ENCODE measurements around the gene P2RY11. TPM values are rescaled to one million over a fixed set of nuclear protein-coding genes. Genes with fewer than 3 reads are reported as not detected.

P2RY11 gene
- total RNA-seq, 1 experiment from 2014 or later, result 5.5 TPM

DNA sequence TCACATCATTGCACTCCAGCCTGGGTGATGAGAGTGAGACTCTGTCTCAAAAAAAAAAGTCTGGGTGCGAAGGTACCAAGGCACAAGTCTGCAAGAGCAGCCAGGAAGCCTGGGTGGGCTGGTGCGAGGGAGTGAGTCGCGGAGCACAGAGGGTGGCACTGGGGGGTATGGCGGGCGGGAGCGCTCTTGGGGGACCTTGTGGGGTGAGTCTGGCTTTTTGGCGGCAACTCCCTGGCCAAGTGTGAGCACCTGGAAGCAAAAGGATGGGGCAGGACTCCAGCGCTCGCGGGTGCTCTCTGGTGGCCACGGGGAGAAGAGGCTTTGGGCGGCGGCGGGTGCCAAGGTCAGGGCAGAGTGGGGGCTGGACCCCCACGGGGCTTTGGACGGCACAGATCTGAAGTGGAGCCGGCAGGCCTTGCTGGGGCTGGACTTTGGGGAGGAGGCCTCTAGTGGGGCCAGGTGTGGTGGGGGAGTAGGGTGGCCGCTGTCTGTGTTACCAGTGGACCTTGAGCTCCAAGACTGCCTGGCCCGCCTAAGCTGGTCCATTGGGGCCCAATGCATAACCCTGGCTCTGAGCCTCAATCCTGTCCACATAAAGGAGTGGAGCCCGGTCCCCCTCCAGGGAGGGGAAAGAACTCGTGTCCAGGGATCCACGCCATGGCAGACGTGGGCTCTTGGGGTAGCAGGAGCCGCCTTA, 1.6 kb downstream of the P2RY11 start:
- peak; percentile 53 for DNase-seq (ENCODE audit: low spot score)

DNA sequence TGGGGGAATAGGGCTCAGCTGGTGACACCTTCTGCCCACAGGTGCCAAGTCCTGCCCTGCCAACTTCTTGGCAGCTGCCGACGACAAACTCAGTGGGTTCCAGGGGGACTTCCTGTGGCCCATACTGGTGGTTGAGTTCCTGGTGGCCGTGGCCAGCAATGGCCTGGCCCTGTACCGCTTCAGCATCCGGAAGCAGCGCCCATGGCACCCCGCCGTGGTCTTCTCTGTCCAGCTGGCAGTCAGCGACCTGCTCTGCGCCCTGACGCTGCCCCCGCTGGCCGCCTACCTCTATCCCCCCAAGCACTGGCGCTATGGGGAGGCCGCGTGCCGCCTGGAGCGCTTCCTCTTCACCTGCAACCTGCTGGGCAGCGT, 2.1 kb downstream of the P2RY11 start:
- no peak for DNase-seq (ENCODE audit: low spot score)

DNA sequence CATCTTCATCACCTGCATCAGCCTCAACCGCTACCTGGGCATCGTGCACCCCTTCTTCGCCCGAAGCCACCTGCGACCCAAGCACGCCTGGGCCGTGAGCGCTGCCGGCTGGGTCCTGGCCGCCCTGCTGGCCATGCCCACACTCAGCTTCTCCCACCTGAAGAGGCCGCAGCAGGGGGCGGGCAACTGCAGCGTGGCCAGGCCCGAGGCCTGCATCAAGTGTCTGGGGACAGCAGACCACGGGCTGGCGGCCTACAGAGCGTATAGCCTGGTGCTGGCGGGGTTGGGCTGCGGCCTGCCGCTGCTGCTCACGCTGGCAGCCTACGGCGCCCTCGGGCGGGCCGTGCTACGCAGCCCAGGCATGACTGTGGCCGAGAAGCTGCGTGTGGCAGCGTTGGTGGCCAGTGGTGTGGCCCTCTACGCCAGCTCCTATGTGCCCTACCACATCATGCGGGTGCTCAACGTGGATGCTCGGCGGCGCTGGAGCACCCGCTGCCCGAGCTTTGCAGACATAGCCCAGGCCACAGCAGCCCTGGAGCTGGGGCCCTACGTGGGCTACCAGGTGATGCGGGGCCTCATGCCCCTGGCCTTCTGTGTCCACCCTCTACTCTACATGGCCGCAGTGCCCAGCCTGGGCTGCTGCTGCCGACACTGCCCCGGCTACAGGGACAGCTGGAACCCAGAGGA, 2.6 kb downstream of the P2RY11 start:
- no peak for DNase-seq (ENCODE audit: low spot score)

DNA sequence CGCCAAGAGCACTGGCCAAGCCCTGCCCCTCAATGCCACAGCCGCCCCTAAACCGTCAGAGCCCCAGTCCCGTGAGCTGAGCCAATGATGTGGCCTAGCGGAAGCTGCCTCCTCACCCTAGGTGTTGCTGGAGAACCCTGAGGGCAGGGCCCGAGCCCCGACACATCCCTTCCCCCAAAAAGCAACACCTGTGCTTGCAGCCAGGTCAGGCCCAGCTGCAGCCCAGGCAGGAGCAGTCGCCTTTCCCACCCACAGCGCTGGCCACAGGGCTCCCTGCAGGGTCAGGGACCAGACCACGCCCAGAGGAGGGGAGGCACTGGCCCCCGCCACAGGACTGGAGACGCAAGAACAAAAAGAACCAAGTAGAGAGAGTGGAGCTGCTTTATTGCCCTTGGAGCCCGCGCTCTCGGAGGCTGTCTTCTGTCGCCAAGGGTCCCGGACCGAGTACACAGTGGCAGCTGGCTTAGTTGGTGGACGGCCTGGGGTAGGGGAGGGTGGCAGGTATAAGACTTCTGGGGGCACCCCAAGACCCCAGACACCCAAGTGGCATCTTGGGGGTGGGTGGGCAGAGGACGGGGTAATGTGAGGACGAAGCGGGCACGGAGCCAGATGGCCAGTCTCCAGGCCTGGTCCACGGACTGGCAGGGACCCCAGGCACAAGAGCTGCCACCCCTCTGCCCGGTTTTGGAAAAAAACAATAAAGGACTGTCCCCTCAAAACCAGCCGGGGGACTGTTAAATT, 3.3 kb downstream of the P2RY11 start:
- DNase-seq (ENCODE audit: low spot score), result no peak

DNA sequence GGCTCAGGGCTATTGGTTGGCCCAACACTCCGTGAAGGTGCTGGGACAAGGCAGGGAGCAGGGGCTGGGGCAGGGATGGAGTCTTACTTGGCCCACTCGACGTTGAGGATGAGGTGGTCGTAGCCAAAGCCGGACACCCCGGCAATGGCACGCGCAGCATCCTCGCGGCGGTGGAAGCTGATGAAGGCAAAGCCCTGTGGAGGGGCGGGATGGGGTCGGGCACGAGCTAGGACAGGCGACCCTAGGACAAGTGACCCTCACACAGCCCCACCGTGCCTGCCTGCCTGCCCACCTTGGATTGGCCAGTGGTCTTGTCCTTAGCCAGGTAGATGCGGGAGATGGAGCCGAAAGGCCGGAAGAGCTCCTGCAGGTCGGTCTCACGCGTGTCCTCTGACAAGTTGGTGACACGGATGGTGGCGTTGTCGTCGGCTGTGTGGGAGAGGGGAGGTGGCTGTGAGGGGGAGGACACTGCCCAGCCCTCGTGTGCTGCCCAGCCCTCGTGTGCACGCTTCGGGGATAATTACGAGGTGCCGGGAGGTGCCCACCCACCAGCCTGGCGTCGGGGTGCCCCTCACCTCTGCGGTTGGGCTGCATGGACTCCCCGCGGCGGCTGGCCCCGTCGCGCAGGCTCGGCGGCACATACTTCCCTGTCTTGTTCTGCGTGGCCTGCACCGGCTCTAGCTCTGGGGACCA, 4.0 kb downstream of the P2RY11 start:
- DNase-seq (ENCODE audit: low spot score), result no peak

DNA sequence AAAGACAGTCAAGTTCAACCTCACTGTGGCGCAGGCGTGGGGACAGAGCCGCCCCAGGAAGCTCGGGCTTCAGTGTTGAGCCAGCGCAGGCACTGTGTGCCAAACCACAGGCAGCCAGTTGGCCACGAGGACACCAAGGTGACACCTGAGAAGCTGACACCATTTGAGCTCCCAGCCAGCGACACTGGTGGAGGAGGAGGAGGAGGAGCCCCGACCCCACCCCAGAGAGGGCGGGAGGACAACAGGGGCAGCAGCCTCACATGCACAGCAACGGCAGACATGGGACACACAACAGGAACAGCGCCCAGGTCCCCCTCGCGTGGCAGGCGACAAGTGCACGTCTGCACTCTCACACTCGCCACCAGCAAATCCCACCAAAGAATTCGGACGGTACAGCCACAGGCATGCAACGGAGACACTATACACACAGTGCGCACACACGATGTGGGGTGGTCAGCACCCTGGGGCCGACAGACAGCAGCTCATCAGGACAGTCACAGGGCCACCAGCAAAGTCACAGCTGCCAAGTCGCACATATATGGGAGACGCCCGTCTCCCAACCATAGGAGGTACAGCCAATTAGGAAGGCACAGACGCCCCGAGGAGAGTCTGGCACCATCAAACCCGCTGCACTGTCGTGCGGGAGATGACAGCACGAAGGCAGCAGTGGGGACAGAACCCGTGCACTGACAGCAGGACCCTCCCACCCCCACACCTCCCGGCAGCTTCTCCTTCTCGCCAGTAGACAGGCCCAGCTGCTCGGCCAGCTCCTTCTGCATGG, 4.8 kb downstream of the P2RY11 start:
- DNase-seq (ENCODE audit: low spot score), result no peak

DNA sequence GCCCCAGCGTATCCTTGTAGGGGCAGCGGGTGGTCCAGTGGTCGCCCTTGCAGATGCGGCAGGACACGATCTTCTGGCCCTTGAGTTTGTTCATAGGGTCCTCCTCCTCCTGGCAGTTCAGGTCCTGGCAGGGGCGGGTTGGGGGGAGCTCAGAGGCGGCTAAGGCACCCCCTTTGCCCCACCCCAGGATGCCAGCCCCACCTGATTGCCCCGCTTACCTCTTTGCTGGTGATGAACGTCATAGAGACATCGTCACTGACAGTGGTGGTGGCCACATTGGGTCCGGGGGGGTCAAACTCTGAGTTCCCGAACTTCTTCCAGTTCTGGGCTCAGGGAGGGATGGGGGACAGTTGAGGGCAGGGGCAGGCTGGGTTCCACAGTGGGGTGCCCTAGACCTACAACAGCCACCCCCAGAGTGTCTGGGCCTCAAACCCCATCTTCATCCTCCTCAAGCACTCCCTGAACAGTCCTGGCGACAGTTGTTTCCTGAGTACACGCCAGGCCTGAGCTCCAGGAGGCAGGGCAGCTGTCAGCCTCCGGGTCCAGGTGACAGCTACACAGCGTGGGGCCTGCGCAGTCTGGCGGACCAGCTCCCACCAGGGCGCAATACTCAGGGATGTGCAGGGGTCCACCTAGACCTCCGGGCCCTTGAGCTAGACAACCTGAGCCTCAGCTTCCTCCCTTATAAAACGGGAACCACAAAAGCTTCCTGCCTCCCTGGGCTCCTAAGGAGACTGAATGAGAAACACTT, 5.5 kb downstream of the P2RY11 start:
- DNase-seq (ENCODE audit: low spot score), result no peak

DNA sequence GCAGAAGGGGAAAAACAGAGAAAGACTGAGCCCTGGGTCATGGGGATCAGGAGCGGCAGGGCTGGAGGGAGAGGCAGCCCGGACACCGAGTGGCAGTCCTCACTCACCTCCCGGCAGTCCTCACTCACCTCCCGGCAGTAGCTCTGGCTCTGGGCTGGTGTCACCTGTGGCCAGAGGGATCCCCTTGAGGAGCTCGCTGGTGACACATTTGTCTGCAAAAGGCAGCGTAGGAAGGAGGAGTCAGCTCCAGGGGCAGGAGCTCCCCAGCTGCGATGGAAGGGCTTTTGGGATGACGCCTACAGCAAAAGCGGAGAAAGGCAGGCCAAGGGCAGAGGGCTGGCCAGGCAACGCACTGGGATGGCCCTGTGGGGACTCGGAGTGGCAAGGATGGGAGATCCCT, 7.5 kb downstream of the P2RY11 start:
- DNase-seq (ENCODE audit: low spot score), result no peak

DNA sequence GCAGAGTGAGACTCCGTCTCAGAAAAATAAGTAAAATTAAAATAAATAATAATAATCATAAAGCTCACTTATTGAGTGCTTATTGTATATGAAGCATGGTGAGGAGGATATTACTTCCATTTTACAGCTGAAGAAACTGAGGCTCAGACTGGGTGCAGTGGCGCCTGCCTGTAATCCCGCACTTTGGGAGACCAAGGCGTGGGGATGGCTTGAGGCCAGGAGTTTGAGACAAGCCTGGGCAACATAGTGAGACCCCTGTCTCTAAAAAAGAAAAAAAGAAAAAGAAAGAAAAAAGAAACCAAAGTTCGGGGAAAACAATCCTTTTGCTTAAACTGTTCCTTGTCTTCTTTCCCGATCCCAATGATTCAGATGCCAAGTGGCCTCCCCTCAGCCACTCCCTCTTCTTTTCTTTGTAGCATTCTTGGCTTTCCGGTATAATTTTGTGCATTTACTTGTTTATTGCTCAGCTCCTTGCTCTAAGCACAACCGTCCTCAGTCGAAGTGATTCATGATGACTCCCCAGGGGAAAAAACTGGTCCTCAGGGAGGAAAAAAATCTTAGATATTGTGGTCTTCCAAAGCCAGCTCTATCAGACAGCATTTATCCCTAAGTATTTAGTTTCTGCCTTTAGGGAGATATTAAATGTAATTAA, 9.2 kb downstream of the P2RY11 start:
- no peak for DNase-seq (ENCODE audit: low spot score)

DNA sequence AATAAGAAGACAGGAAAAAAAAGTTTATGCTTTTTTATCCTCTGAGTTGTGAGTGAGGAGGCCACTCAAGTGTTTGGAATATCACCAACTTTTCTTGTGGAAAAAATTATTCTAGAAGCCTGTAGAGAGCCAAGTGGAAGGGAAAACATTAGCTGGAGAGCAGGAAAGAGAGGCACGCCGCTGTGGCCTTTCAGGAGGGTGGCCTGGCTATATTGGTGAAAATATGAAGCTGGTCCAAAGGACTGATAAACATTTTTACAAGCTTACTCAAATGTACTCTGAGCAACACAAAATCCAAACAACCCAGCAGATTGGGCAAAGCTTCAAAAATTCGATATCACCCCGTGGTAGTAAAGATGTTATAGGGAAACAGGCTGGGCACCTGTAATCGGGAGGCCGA, 10.6 kb downstream of the P2RY11 start:
- DNase-seq (ENCODE audit: low spot score), result no peak

DNA sequence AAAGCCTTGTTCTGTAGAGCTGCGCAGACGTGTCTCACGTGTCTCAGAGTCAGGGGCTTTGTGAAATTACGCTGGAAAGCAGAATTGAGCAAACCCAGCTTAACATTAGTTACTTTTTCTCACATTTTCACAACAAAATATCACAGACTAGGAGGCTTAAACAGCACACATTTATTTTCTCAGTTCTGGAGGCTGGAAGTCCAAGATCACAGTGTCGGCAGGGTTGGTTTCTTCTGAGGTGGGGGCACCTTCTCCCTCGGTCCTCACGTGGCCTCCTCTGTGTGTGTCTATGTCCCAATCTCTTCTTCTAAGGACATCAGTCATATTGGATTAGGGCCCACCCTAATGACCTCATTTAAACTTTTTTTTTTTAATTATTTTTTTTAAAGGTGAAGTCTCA, 12.9 kb downstream of the P2RY11 start:
- DNase-seq (ENCODE audit: low spot score), result no peak

DNA sequence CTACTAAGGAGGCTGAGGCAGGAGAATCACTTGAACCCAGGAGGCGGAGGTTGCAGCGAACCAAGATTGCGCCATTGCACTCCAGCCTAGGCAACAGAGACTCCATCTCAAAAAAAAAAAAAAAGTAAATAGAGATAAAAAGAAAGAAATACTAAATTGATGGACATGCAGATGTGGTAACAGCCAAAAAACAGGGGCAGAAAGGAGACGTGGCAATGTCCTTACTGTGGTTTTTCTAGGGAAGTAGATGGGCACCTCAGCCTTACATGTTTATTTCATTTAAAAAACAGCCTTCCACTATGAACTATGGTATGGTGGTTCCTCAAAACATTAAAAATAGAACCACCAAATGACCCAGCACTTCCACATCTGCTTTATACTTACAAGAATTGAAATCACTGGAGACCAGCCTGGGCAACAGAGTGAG, 14.7 kb downstream of the P2RY11 start:
- DNase-seq (ENCODE audit: low spot score), result no peak

DNA sequence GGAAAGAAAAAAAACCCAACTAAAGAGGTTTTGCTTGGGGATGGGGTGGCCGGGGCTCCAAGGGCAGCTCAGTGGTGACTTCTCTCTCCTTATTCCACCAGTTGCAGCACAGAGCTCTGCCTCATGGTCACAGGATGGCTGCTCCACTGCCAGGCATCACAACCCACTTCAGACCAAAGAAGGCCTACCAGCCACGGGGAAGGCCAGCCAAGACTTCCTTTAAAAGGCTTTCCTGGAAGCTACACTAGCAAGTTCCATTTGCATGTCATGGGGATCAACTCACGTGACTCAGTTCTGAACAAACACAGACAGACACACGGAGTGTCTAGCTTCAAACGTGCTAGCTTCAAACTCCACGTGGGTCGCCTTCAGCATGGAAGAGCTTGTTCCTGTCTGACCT, 21.4 kb downstream of the P2RY11 start:
- no peak for DNase-seq (ENCODE audit: low spot score)

DNA sequence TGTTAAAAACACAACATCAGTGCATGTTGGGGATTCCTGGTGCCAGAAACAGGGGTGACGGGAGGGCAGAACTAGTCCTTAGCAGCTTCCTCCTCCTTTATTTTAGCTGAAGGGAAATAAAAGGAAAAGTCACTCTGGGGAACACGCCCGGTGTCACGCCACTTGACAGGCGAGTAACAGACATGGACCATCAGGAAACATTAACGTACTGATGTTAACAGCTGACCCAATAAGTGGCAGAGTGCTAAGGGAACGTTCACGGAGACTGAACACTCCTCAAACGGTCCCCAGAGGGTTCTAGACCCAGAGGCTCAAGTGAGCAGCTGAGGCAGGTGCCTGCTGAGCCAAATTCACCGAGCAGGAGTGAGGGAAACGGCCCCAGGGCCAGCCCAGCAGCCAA, 22.1 kb downstream of the P2RY11 start:
- DNase-seq (ENCODE audit: low spot score), result no peak

DNA sequence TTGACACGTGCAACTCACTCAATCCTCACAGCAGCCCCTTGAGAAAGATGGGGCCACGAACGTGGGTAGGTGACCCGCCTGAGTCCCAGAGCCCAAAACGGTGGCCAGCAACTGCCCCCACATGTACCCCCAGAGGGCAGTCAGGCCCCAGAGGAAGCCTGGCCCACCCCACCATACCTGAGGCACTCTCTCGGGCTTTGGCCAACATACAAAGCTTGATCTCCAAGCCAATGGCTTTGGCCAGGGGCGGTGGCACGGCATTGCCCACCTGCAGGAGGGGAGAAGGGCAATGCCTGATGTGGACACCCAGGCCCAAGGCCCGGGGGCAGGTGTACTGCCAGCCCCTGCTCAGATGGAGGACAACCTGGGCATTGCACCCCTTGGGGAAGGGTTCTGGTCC, 22.5 kb downstream of the P2RY11 start:
- no peak for DNase-seq (ENCODE audit: low spot score)

DNA sequence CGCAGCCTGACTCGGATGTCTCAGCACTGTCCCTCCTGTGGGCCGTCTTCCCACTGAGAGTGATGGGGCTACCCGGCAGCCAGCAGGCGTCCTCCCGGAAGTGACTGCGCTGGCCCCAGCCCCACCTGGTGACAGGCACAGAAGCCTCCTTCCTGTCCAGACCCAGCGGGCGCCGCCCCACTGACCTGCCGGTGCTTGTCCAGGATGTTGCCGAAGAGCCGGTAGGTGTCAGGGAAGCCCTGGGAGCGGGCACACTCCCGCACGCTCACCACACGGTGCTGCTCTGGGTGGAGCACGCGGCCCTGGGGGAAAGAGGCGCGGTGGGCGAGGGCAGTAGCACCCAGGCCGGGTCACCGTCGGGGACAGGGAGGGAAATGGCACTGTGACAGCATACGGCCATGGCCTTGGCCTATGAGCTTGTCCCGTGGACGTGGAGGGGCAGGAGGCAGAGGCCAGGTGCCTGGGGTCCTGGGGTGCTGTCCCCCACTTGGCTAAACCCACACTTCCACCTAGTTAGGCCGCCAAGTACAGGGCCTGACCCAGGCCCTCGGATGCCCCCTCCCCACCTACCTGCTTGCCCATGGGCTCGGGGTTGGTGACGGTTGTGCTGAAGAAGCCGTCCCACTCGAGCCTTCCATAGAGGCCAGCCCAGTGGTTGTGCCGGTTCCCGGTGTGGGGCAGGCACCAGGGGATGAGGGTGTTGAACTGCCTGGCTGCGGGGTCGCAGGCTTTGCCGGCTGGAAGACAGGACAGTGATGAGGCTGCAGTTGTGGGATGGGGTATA, 24.2 kb downstream of the P2RY11 start:
- no peak for DNase-seq (ENCODE audit: low spot score)

DNA sequence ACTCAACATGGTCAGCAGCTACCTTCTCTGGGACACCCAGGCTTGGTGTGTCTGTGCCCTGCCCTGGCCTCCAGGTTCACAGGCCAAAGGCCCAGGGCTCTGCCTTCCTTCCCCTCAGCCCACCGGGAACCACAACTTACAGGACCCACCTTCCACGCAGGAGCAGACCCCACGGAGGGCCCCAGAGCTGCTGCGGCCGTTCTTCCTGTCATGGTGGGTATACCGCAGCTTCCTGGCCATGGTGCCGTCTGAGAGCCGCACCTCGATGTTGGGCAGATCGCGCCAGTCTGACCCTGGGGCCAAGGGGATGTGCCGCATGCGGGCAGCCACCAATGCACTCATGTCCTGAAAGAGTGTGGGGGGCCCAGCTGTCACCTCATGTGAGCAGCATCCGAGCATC, 25.4 kb downstream of the P2RY11 start:
- no peak for DNase-seq (ENCODE audit: low spot score)

DNA sequence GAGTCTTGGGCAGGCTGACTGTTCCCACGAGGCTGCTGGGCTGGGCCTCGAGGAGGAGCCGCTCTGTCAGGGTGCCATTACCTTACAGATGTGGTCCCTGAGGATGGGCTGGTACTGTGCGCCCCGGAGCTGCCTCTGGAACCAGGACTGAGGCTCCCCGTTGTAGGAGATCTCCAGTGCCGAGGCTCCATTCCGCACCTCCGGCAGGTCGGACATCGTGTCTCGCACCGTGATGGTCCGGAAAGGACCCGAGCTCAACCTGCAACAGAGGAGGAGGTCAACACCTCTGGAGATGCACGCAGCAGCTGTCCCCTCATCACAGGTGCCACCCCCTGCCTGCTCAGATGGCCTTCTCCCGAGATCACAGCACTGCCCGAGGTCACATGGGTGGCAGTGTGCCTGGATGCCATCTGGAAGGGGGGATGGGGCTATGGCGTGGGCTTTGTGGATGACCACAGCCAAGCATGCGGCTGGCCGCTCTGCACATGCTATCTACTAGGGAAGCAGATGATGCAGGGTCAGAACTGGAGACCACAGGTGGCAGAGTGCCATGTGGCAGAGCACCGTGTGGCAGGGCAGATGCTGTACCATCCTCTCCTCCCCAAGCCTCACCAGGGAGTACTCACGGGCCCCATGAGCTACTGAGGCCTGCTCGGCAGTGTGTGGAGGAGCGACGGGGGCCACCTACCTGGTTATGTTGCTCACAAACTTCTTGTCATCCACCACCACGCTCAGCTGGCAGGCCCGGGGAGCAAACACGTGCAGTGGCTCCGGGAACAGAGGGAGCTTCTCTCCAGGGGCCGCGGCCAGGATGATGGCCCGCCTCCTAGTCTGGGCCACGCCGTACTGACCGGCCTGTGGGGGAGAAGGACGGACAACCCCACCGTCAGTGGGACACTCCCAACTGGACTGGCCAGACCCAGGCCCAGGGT, 26.5 kb downstream of the P2RY11 start:
- DNase-seq (ENCODE audit: low spot score), result no peak

All from HT-29 (cell line).